Neural cell (in vitro differentiated cells): ENCODE data around the gene ZCRB1. TPM values are rescaled to one million over a fixed set of nuclear protein-coding genes. Genes with fewer than 3 reads are reported as not detected.

ENCODE experiments used
- H2AFZ ChIP-seq: fragments of 200-600, 300-800 bp; sonication (generic), shearing (Covaris generic); 2 replicates; pipeline ENCODE4 v1.6.0; 2014; ENCODE audit warnings: low read depth, mild to moderate bottlenecking, antibody characterized with exemption, low read length, moderate library complexity
- H3F3A ChIP-seq: fragments of 200-600 bp; shearing (Covaris generic); 2 replicates; pipeline ENCODE4 v1.6.1; 2016; ENCODE audit warnings: mild to moderate bottlenecking, moderate library complexity, mixed read lengths, antibody characterized with exemption, low read length; ENCODE audit not compliant: insufficient read depth, poor library complexity, severe bottlenecking
- H3K27ac ChIP-seq: fragments of 200-600, 300-800 bp; sonication (generic), shearing (Covaris generic); 2 replicates; pipeline ENCODE4 v1.5.1; 2014; ENCODE audit warnings: mild to moderate bottlenecking, low read length, moderate library complexity
- H3K27me3 ChIP-seq: fragments of 300-800, 200-600 bp; sonication (generic), shearing (Covaris generic); 2 replicates; pipeline ENCODE4 v1.6.0; 2014; ENCODE audit warnings: mild to moderate bottlenecking, low read depth, low read length, moderate library complexity; ENCODE audit not compliant: insufficient read depth
- H3K36me3 ChIP-seq: fragments of 300-800, 200-600 bp; sonication (generic), shearing (Covaris generic); 2 replicates; pipeline ENCODE4 v1.5.1; 2014; ENCODE audit warnings: mild to moderate bottlenecking, antibody characterized with exemption, low read length, moderate library complexity; ENCODE audit not compliant: insufficient read depth
- H3K4me2 ChIP-seq: fragments of 300-800, 200-600 bp; sonication (generic), shearing (Covaris generic); 2 replicates; pipeline ENCODE4 v1.6.0; 2014; ENCODE audit warnings: mild to moderate bottlenecking, low read length
- H3K4me3 ChIP-seq: fragments of 300-800, 200-600 bp; sonication (generic), shearing (Covaris generic); 2 replicates; pipeline ENCODE4 v1.5.1; 2014; ENCODE audit warnings: mild to moderate bottlenecking, low read length, moderate library complexity
- H3K79me2 ChIP-seq: fragments of 200-600 bp; shearing (Covaris generic); replicated peaks from 2 replicates; pipeline ENCODE4 v1.6.0; 2014; ENCODE audit warnings: mild to moderate bottlenecking, low read length, moderate library complexity; ENCODE audit not compliant: insufficient read depth
- H3K9ac ChIP-seq: fragments of 300-800, 200-600 bp; sonication (generic), shearing (Covaris generic); 2 replicates; pipeline ENCODE4 v1.6.1; 2016; ENCODE audit warnings: mild to moderate bottlenecking, low read length, mixed read lengths
- H3K9me2 ChIP-seq: fragments of 200-600 bp; shearing (Covaris generic); 2 replicates; pipeline ENCODE4 v1.6.1; 2016; ENCODE audit warnings: mild to moderate bottlenecking, low read length, mixed read lengths; ENCODE audit not compliant: insufficient read depth
- H3K9me3 ChIP-seq: fragments of 200-600, 300-800 bp; sonication (generic), shearing (Covaris generic); 2 replicates; pipeline ENCODE4 v1.6.1; 2016; ENCODE audit warnings: mild to moderate bottlenecking, mixed run types, low read length, moderate library complexity, mixed read lengths
- H4K20me1 ChIP-seq: fragments of 200-600 bp; shearing (Covaris generic); 2 replicates; pipeline ENCODE4 v1.6.1; 2016; ENCODE audit warnings: mild to moderate bottlenecking, mixed run types; ENCODE audit not compliant: insufficient read depth
- CTCF ChIP-seq: fragments of 450-650 bp; IDR thresholded peaks from 2 replicates; pipeline ENCODE4 v1.5.1; 2014; ENCODE audit warnings: antibody characterized with exemption, mild to moderate bottlenecking, moderate library complexity; ENCODE audit not compliant: poor library complexity, severe bottlenecking
- EP300 ChIP-seq: fragments of 450-650 bp; conservative IDR thresholded peaks from 2 replicates; pipeline ENCODE4 v1.6.1; 2014; ENCODE audit warnings: antibody characterized with exemption, mild to moderate bottlenecking, moderate library complexity; ENCODE audit not compliant: poor library complexity, severe bottlenecking
- EZH2 ChIP-seq: fragments of 200-600, 300-800 bp; shearing (Covaris generic), sonication (generic); IDR thresholded peaks from 2 replicates; pipeline ENCODE4 v1.6.1; 2014; ENCODE audit warnings: antibody characterized with exemption, low read length, borderline replicate concordance, mild to moderate bottlenecking; ENCODE audit not compliant: insufficient read depth, poor library complexity, severe bottlenecking
- MXI1 ChIP-seq: fragments of 450-650 bp; conservative IDR thresholded peaks from 2 replicates; pipeline ENCODE4 v1.6.1; 2014; ENCODE audit warnings: antibody characterized with exemption, mild to moderate bottlenecking; ENCODE audit not compliant: poor library complexity, severe bottlenecking
- POLR2AphosphoS5 ChIP-seq: IDR thresholded peaks from 2 replicates; pipeline ENCODE4 v1.6.1; 2012
- RAD21 ChIP-seq: fragments of 450-650 bp; conservative IDR thresholded peaks from 2 replicates; pipeline ENCODE4 v1.6.1; 2014; ENCODE audit warnings: antibody characterized with exemption, mild to moderate bottlenecking, moderate library complexity
- REST ChIP-seq: IDR thresholded peaks from 2 replicates; pipeline ENCODE4 v1.6.1; 2012; ENCODE audit warnings: borderline replicate concordance
- SMC3 ChIP-seq: fragments of 450-650 bp; conservative IDR thresholded peaks from 2 replicates; pipeline ENCODE4 v1.6.1; 2014; ENCODE audit warnings: antibody characterized with exemption, mild to moderate bottlenecking, moderate library complexity; ENCODE audit not compliant: poor library complexity
- TAF1 ChIP-seq: IDR thresholded peaks from 2 replicates; pipeline ENCODE4 v1.6.1; 2012; ENCODE audit warnings: low read depth
- polyA plus RNA-seq: library from polyadenylated mRNA; depleted of rRNA; stranded (reverse); fragments of >200 nt; gene quantifications from 2 replicates; pipeline ENCODE4 v1.2.3, GENCODE V29; 2014

ZCRB1 gene
- polyA plus RNA-seq, 1 donor from 2014 or later = 83.9 TPM

GRCh38 chr12:42288544-42288943, 37.4 kb downstream of the ZCRB1 start:
- no peaks in the 10 kb centered on the region for H3K9me3 ChIP-seq
- no peaks in the 10 kb centered on the region for H3K27me3 ChIP-seq
- H3K4me3 ChIP-seq = no peak overlapping the region
- no peaks in the 10 kb centered on the region for H3F3A ChIP-seq
- H3K9ac ChIP-seq = no peak overlapping the region
- no peaks in the 10 kb centered on the region for H3K79me2 ChIP-seq
- H3K27ac ChIP-seq = no peak overlapping the region
- no peak for TF ChIP-seq SMC3
- TF ChIP-seq EP300 = no peak
- TF ChIP-seq POLR2AphosphoS5 = no peak
- no peak for TF ChIP-seq MXI1
- TF ChIP-seq RAD21 = no peak
- no peak for TF ChIP-seq CTCF
- no peak for TF ChIP-seq EZH2
- no peak for TF ChIP-seq TAF1
- TF ChIP-seq REST = no peak
- H2AFZ ChIP-seq = no peak overlapping the region
- no peaks in the 10 kb centered on the region for H3K36me3 ChIP-seq
- H3K9me2 ChIP-seq = no peaks in the 10 kb centered on the region
- H4K20me1 ChIP-seq = no peaks in the 10 kb centered on the region
- H3K4me2 ChIP-seq = no peak overlapping the region

- H3K9ac ChIP-seq = no peak overlapping the region
- H4K20me1 ChIP-seq = no peaks in the 10 kb centered on the region
- TF ChIP-seq MXI1 (no peak), EP300 (no peak), RAD21 (no peak), EZH2 (no peak), POLR2AphosphoS5 (no peak), REST (no peak), TAF1 (no peak), SMC3 (no peak), CTCF (no peak)
- H3K27ac ChIP-seq = no peak overlapping the region
- no peak overlapping the region for H3K4me3 ChIP-seq
- no peaks in the 10 kb centered on the region for H3K9me3 ChIP-seq
- H3K4me2 ChIP-seq = no peak overlapping the region
- no peaks in the 10 kb centered on the region for H3K27me3 ChIP-seq
- no peaks in the 10 kb centered on the region for H3F3A ChIP-seq
- H3K36me3 ChIP-seq = no peaks in the 10 kb centered on the region
- no peaks in the 10 kb centered on the region for H3K9me2 ChIP-seq
- H2AFZ ChIP-seq = no peak overlapping the region
- H3K79me2 ChIP-seq = no peaks in the 10 kb centered on the region
Observed at GRCh38 chr12:42286741-42287140, 39.2 kb downstream of the ZCRB1 start.
